CD4-positive, alpha-beta T cell treated with Interleukin-12 subunit alpha and Interleukin-12 subunit beta, for 1 hour (primary cell): ENCODE results near the gene TIAM1.

Experiments
- DNase-seq: peaks from one replicate; pipeline ENCODE4 v3.0.0-alpha.2; 2020

The TIAM1 gene

DNA sequence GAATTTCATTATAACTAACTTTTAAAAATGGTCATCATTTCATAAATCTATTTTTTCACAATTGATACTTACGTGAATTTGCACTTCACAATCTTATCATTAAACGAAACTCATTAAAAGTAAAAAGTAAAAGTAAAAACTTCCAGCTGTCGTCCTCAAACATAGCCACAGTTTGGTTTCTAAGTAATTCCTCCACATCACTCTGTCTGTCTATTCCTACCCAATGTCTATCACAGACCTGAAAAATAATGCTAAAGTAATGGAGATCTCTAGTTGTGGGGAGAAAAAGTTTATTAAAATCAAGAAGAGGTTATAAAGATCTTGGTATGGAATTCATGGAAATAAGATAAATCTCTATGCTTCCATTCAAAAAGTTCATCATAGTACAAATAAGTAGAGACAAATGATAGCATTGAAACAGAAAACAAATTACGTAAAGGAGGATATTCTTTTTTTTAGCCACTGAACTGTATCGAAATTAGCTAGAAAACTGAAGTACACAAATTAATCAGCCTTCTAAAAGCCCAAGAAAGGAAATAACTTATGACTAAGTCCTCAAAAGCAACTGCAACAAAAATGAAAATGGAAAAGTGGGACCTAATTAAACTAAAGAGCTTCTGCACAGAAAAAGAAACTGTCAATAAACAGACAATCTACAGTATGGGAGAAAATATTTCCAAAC lies 148.6 kb downstream of the TIAM1 start:
- no peak for DNase-seq

DNA sequence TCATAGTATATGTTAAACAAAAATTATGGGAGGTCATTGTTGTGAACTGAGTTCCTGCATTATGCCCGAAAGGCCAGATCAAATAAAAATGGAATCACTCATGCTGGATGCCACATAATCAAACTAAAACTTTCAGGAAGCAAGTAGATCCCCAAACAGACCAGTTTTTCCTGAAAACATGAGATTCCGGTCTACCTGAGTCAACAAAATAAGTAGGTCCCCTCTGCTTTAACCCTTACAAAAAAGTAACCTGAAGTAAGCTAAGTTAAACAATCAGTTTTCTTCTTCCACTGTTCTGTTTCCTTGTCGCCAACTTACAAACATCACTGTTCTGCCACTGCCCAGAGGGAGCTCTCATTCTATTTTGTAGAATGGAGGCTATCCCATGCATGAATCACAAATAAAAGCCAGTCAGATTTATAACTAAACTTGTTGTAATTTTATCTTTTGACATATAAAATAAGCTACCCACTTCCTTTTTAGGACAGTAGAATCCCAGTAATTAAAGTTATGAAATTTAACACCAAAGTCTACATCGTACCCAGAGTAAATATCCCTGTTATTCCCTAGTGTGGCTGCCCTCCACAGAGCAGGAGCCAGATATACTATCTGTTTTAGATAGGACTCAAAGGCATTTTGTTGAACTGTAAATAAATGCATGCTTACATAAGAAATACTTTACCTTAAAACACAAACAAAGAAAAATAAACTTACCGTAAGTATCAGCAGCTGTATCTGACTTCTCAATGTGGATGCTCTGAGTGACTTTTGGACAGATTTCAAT lies 149.4 kb downstream of the TIAM1 start:
- no peak for DNase-seq

DNA sequence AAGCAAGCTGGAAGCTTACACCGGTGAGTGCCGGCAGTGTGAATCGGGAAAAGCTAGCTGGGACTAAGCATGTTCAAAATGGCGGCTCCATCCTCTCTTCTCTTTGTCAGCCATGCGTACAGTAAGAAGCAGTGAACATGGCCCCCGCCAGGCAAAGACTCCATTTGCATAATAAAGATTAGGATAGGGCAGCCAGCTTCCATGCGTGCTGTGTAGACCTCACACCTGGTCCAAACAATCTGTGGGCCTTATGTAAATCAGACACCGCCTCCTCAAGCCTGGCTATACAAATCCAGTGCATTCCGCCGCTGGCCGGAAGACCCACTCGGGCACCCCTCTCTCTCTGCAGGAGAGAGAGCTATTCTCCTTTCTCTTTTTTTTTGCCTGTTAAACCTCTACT lies 150.3 kb downstream of the TIAM1 start:
- DNase-seq = no peak

DNA sequence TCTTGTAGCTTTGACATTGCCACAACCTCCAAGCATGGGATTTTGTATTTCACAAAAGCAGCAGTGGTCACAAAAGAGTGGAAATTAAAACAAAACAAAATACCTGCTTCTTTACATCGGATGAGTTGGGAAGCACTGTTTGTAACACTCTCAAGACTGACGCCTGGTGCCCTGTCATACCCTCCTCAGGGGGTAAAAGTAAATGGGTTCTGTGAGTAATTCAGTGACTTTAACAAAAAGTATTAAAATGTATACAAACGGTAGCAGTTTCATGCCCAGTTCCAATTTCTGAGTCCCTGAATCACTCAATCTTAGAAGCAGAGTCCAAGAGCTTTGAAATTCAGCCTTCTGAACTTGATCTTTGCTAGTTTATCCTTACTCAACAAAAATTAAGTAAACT lies 152.5 kb downstream of the TIAM1 start:
- no peak for DNase-seq

DNA sequence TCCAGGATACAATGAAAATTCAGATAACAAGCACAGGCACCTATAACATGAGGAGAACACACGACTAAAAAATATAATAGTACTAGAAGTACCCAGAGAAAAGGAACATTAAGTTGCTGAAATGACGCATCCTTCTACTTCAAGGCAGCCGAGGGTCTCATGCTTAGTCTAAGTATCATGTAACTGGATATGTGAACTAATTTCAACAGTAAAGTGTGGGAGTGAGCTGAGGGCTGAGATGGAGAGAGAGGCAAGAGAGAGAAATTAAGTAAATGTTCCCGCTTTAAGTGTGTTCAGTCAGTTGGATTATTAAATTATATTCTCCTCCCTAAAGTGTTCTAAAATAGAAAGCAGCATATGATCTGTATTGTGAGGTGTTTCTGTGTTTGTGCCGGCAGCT lies 153.5 kb downstream of the TIAM1 start:
- DNase-seq = no peak

DNA sequence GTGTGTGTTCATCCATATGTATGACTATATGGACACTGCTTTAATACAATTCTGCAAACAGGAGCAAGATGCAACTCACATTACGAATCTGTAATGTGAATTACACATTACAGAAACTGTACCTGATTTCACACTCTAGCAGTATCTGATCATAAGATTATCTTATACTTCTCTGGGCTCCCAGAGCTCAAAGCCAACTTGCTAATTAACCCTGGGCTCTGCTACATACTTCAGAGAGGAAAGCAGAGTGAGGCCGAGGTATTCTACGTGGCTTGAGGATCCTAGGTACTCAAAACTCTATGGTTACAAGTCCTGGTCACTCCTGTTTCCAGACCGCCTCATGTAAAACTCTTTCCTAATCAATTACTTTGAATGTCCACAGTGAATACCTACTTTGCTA lies 156.6 kb downstream of the TIAM1 start:
- no peak for DNase-seq

DNA sequence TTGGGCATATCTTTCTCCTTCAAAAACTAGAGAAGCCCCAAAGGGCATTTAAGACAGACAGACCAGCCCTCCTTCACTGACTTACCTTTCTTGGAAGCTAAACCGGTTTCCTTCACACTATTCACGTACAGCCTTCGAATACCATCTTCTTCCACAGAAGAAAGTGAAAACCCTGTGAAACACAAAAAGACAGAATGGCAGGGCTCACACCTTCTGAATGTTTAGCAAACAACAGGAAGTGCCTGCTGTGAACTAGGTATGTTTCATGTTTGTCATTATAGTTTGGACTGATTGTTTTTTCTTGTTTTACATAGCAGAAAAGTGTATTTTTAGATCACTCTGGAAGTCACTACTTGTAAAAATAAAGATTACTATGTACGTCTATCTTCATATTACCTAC lies 157.1 kb downstream of the TIAM1 start:
- DNase-seq = peak; percentile 40

DNA sequence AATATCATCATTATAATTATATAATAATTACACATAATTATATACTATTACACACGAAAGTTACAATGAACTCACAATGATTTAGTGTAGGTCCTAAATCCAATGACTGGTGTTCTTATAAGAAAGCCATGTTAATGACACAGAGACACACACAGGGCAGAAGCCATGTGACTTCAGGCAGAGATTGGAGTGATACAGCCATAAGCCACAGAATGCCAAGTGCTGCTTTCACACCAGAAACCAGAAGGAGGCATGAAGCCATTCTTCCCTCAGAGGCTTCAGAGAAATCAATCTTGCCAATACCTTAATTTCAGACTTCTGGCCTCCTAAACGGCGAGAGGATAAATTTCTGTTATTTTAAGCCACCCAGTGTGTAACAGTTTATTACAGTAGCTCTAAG lies 158.4 kb downstream of the TIAM1 start:
- peak; percentile 39 for DNase-seq

DNA sequence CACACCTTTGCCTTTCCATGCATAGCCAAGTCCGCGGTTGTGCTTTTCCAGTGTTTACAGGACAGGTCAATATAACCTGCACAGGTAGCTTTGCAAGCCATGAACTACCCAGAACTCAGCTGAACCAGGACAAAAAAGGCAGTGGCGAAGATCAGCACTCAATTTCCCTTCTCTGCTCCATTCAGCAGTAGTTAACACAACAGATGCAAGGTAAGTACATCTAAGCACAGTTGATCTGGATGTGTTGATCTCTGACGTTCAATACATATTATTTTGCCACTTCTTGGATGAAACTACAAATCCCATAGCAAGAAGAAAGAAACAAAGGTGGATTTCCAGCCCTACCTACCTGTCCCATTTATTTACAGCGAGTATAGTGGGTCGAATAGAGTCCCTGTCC lies 159.2 kb downstream of the TIAM1 start:
- DNase-seq = no peak

DNA sequence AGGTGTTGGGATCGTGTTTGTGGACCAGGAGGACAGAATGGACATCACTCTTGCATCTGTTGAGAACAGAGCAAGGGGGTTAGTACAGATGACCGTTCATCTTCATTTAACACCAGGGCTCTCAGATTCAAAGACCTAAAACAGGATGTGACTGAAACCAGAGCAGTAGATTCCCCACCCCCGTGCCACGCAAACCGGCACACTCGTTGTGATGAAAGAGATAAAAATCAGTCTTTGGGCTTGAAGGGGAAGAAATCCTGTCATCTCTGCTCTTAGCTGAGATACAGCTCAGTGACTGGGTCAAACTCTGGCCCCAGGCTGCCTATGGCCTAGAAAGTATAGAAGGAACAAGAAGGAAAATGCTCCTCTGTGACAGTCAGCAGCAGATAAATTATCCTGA lies 159.6 kb downstream of the TIAM1 start:
- DNase-seq = peak; percentile 70

DNA sequence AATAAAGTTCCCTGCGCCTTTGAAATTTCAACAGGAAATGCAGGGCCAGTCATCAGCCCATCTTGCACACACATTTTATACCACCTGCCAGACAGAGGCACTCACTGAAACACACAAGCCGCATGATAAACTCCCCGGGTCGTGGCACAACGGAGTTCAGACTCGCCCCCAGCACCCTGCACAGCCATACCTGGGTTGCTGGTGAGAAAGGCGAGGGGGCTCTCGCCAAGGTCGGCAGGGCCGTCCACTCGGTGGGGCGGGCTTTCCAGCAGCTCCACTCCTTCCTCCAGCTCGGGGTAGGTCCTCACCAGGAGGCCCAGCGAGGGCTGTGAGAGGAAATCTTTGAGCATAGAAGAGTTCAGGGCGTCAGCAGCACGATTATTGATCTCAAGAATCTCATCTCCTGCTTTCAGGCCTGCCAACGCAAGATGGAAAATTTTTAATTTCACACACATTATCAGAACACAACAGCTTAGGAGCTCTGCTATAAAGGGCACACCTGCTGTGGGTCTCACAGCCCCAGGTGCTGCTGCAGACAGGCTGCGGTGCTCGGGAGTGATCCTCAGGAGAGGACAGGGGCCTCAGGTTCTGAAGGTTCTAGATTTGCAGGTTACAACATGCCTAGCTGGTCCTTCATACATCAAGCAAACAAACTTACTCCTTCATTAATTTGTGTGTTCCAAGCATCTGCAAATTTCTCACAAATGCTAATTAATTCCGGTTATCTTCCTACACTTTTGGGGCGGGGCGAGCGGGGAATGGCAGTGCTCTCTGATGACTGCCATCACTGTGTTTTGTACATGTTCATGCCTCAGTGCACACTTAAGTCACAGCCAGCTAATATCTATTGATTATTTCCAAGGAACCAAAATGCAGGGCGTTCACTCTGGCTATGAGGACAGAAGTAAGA lies 161.6 kb downstream of the TIAM1 start:
- DNase-seq = peak; percentile 67

DNA sequence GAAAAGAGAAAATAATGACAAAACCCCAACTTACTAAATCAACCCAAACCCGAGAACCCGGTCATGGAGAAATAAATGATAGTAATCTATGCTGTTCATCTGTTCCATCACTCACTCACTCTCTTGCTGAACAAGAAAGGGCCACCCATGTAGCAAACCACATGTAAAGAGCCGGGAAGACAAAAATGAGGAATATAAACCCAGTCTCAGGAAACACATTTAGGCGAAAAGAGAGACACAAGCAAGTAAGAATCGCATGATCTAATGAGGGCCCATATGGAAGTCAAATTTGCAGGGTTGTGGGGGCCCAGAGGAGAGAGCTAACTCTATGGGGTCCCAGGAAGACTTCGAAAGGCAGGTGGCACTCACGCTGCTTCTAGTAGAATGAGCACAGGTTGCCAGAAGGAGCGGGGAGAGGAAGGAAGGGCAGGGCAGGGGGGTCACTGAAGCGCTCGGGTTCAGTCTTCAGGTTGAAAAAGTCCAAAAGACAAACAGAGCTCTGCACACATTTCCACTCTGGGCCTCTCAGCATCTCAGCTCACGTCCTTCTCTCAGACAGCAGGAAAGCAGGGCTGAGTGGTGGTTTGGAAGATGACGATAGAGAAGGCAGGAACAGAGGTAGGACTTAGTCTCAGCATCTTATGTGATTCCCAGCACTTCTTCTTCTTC lies 162.8 kb downstream of the TIAM1 start:
- peak; percentile 40 for DNase-seq

DNA sequence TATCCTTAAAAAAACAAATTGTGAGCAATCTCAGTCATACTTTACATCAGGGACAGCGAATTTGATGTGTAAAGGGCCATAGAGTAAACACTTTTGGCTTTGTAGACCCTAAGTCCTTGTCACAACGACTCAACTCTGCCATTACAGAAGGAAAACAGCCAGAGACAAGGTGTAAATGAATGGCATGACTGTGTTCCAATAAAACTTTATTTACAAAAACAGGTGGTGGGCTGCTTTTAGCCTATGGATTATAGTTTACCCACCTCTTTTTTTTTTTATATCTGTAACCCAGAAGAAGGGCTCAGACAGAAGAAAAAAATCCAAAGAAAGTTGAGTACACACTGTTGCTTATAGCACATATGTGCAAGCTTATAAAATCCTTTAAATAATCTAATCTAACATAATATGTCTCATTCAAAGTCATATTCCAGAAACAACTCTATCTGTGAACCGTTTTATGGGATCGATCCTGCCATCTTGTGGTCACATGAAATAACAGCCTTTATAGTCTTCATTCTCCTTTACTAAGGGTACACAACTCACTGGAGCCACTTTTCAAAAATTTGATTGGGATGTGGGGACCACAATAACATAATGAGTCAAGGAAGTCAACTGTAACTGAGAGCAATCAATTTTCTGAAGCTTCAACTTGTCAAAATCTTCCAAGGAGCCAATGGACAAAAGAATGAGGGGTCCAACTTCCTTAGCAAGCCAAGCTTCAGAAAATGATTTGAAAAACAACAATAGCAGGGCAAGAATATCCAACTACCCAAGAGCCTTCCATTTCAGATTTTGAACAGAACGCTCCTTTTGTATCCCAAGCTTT lies 163.6 kb downstream of the TIAM1 start:
- peak; percentile 60 for DNase-seq

DNA sequence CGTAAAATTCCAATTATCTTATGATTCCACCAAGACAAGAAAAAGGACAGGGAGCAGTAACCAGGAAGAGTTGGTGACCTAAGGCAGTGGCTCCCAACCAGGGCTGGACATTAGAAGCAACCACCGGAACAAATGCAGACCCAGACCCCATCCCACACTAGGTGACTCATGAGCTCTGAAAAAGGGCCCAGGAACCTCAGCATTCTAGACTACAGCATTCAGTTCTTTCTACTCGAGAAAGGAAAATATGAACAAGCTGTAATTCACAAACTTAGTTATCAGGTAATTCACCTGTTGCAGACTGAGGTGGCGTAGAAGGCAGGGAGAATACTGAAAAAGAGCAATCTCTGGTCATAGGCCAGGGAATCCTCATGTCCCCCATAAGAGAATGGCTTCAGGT lies 167.3 kb downstream of the TIAM1 start:
- DNase-seq = no peak

DNA sequence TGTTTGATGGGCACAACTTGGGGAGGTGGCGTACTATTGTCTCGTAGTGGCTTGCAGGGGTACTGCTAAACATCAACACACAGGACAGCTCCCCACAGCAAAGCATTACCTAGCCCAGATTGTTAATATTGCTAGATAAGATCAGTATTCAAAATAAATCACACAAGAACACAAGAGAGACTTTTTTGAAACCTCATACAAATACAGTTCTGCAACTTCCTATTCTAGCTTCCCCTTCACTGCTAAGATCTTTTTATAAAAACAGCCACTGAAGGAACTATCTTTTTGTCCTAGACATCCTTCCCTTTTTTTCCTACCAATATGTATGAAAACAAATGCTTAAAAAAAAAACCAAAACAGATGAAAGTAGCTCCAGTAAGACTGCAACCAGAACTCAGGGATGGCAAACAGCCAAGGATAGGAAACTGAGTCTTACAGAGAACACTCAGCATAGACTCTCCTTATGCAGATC lies 167.9 kb downstream of the TIAM1 start:
- peak; percentile 30 for DNase-seq

DNA sequence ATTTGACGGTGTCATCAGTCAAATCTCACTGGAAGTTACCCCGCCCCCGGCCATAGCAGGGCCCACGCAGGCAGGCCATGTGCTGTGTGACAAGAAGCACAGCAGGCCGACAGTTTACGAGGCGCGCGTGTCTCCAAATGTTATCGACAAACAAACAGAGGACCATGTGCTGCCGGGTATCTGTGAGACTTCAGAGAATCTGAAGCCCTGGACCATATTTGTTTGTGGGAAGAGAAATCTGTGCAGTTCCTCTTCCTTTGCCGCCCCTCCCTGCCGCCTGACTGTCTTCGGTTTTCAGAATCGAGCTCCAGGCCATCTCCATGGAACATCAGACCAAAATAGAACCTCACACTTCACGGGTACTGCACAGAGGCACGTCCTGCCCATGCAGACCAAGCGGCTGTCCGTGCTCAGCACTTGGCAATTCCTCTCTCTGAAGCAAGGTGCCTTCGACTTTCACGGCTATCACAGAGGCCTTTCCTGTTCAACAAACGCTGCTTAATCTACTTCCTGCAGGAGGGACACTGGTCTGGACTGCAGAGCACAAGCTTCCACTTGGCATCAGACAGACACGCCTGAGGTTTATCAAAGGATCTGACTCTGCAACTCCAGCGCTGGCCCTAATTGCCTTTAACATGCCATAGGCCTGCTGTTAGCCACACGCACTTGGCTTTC lies 170.0 kb downstream of the TIAM1 start:
- DNase-seq = peak; percentile 45

DNA sequence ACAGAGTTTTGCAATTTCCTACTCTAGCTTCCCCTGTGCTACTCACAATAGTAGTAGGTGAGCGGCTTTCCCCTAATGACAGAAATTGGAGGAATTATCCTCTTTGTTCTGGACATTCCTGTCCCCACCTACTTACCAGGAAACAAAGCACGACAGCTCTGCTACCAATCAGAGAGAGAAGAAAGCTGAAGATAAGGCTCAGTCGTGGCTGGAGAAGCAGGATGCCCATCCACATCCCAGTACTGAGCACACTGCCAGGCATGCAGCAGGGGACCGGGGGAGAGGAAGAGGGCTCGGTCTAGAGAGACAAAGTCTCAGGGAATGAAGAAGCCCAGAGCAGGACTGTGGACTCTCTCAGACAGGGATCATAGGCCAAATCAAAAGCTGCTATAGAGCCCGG lies 171.7 kb downstream of the TIAM1 start:
- no peak for DNase-seq

DNA sequence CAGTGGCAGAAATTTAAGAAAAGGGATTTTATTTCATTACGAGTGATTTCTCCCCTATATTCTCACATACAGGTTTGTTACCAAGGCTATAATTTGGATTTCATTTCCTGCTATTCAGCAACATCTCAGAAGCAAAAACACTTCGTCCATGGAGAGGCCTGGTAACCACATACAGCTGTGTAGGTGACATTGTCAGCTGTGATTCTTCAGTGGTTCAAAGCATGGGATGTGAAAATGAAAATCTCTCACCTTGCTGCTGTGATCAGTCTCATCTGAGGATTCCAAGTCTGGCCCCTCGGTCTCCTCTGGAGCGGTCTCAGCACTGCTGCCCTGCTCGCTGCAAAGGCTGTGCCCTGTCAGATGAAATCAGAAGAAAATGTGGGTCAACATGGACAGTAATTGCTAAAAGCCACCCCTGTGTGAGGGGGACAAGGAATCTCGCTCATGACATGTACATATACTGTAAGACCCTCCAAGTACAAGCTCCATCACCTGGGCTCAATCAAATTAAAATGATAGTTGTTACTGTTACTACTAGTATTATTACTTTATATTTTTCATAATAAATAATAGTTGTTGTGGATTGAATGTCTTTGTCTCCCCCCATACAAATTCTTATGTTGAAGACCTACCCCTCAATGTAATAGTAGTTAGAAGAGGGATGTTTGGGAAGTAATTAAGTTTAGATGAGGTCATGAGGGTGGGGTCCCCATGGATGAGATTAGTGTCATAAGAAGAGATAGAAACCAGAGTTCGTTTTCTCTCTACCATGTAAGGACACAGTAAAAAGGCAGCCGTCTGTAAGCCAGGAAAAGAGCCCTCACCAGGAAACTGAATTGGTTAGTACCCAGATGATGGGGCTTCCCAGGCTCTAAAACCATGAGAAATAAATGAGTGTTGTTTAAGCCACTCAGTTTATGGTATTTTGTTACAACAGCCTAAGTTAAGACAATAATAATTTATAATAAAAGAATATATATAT lies 179.1 kb downstream of the TIAM1 start:
- DNase-seq = no peak

DNA sequence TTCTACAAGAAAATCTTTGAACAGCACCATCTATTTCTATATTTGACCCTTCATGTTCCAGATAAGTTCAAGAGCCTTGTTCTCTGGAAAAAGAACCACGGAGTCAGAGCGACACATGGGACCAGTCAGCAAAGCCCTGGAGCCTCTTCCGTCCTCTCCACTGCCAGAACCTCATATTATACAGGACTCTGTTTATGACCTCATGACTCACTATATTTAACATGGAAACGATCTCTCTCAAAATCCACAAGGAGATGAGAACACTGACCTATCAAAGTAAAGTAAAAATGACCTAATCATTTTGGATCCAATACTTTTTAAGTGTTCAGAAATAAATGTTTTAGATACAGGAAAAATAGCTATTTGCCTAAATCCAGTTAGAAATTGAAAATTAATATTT lies 181.2 kb downstream of the TIAM1 start:
- DNase-seq = no peak

DNA sequence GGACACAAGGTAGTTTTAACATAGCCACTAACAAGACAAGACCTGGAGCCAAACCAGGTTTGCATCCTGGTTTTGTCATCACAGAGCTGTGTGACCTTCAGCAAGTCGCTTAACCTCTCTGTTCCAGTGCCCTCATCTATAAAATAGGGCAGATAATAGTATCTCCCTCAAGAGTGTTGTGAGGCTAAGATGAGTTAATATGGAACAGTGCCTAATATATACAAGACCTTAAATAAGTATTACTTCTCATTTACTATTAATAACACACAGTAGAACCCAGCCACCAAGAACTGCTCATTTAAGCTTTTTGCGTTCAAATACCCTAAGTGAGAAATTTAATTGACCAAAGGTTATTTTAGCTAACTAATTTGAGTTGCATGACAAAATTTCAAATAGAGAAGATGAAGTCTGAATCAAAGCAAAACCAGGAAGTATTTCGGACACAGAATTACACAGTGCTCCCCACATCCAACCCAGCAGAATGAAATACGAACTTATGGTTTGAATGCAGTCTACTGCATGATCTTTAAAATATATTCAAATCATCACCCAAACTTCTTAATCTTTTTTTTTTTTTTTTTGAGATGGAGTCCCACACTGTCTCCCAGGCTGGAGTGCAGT lies 181.9 kb downstream of the TIAM1 start:
- DNase-seq = no peak
